ENCODE data around the gene GP1BB.

Gene GP1BB

DNA sequence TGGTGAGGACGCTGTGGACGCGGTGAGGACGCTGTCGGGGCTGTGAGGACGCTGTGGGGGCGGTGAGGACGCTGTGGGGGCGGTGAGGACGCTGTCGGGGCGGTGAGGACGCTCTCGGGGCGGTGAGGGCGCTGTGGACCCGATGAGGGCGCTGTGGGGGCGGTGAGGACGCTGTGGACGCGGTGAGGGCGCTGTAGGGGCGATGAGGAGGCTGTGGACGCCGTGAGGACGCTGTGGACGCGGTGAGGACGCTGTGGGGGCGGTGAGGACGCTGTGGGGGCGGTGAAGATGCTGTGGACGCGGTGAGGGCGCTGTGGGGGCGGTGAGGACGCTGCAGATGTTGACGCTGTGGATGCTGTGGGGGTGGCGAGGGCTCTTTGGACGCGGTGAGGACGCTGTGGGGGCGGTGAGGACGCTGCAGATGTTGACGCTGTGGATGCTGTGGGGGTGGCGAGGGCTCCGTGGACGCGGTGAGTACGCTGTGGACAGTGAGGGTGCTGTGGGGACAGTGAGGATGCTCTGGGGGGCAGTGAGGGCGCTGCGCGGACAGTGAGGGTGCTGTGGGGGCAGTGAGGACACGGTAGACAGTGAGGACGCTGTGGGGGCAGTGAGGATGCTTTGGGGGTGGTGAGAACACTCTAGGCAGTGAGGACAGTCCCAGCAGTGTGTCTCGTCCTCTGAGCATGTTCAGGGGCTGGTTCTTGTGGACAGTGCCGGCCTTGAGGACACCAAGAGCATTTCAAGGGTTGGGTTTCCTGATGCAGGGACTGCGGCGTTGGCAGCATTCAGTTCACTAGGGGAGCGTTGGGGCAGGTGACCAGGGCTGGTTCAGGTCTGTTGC lies 4.2 kb downstream of the GP1BB start:
- no peak for DNase-seq

DNA sequence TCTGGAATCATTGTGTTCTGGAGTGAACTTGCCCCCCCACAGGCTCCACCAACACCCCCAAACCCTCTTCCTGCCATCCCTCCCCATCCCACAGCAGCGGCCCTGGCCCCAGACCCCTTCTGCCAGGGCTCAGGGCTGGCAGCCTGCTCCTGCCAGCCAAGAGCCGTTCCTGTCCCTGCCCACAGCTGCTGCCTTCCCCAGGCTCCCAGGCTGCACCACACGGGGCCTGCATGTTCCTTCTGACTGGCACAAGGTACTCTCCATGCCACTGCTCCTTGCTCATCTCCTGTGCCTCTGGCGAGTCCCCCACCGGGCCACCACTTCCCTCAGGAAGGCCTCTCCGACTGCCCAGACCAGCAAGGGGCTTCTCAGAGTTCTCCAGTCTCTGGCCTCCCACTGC lies 4.9 kb downstream of the GP1BB start:
- no peak for DNase-seq

DNA sequence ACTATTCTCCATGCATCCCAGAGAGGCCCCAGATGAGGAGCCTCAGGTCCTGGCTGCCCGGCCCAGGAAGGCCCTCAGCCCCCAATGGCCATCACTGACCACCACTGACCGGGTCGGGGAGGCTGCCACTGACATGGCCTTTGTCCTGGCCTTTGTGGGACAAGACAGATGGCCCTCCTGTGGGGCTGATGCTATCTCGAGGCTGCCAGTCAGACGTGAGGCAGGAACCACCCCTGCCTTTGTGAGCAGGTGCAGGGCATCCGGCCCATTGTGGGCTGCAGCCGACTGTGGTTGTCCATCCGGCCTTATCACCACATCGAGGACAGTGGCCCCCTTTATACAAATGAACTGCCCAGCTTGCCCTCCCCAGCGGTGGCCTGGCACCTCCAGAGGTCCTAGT lies 5.5 kb downstream of the GP1BB start:
- DNase-seq, result no peak

DNA sequence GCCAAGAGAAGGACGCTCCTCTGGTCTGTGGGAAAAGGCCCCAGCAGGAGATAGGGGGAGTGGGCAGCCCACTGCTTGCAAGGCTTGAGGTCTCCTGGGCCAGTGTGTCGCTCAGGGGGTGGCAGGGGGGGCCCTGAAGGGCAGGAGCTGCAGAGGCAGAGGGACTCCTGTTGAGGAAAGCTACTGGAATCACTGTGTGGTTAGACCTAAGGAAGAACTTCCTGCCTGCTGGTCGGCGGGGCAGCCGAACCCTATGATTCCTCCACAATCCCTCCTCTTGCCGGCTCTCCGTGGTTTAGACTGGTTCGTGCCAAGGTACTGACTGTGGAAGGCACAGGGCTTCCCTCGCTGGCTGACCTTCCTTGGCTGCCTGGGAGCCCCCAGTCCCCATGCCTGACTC lies 6.2 kb downstream of the GP1BB start:
- DNase-seq, result no peak

DNA sequence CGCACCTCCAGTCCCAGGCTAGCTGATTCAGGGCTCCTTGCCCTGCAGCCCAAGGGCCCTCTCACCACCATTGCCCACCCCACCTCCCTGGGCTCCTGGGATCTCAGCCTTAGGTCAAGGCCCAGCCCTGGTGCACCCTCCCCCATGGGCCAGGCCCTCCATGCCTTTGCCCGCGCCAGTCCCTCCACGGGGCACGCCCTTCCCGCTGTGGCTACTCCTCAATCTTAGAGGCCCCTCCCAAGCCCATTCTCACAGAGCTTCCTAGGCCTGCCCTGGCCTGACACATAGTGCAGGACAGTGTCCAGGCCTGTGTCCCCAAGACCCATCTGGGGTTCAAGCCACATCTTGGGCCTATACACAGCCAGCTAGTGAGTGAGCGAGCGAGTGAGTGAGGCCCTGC lies 6.9 kb downstream of the GP1BB start:
- no peak for DNase-seq

DNA sequence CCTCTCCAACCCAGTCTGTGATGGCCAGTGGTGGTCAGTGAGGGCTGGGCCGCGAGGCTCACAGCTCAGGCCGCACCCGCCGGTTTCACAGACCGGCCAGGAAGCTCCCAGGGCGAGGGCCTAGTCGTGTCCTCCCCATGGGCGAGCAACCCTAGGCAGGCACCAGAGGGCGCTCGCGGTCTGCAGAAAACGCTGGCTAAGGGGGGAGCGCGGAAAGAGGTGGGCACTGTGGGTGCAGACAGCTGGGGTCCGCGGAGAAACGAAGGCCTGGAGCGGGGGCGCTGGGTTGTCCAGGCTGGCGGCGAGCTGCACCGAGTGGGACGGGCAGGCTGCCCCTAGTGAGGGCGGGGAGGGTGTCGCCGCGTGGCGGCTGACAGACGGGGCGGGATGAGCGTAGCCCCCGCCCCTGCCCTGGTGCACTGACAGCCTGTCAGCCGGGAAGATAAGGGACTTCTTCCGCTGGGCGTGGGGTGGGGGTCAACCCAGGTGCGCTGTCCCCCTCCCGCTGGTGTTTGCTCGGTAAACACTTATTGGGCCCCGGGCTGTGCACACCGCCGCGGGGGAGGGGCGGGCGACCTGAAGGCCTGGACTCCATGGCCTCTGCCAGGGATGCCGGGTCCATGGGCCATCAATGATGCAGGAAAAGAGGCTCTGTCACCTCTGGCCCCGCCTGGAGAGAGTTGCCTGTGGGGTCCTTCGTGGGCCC lies 7.5 kb downstream of the GP1BB start:
- peak; percentile 30 to 76 for DNase-seq

DNA sequence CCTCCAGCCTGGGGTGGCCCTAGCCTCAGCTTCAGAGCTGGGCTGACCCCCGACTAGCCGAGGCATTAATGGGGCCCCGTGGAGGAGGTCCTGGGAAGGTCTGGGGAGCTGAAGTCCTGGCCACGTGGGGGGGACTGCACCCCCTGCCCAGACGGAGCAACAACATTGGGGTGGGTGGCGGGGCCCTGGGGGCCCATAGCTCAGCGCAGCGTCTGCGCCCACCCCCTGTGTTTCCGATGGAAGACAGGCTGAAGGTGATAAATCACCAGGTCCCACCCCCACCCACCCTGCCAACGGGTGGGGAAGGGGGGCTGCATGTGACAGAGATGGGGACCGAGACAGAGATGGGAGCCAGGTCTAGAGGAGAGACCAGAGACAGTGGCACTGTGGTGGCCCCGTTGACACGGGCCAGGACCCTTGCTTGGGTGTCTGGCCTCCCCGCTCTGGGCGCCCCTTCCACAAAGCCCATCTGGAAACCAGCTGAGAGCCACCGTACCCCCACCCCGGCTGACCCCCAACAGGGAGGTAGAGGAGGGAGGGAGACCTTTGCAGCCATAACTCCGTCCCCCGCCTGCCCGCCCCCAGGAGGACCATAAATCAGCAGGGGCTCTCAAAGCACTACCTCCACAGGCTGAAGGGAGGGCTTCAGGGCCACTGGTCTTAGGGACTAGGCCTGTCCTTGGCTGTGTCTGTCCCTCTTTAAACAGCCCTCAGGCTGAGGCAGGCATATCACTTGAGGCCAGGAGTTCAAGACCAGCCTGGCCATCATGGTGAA lies 8.2 kb downstream of the GP1BB start:
- no peak for DNase-seq

DNA sequence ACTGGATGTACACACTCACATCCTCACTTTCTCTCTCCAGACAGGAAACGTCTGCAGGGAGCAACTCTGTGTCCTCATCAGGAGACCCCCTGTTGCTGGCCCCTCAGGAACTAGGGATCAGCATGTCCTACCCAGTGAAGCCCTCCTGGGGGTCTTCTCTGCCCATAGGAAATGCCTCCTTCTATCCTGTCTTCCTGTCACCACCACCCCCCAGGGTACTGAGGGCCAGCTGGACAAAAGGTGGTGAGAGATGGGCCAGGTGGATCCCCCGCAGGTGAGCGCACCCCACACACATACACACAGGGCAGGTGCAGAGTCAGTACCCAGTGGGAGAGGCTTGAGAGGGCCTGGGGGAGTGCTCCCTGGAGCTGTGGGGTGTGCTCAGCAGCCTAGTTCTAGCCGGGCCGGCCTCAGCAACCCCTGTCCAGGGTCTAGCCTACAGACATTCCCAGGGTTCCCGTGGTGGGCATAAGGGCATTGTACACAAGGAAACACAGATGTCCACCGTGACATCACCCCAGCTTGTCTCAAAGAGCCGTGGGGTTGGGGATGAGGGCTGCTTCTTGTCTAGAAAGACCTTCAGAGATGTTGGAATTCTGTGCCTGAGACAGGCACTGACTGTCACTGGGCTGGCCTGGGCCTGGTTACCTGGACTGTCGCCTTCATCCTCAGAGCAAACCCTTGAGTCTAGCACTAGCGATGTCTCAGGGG lies 9.2 kb downstream of the GP1BB start:
- DNase-seq, result peak in 1 of 2 experiments; percentile 40

DNA sequence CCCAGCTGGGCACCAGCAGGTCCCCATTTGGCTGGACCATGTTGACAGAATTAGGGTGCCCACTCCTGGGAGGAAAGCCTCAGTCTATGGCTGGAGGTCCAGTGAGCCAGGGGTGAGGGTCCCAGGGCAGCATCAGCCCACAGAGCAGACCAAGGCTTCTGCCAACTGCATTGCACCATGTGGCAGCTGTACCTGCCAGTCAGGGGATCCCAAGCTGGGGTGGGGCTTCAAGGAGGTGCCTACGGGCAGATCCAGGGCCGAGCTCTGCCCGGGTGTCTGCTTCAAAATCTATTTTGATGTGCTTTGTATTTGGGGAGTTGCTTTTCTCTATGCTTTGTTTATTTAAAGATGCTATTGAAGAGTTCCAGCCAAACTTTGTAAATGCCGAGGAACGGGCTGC lies 10.4 kb downstream of the GP1BB start:
- no peak for DNase-seq

DNA sequence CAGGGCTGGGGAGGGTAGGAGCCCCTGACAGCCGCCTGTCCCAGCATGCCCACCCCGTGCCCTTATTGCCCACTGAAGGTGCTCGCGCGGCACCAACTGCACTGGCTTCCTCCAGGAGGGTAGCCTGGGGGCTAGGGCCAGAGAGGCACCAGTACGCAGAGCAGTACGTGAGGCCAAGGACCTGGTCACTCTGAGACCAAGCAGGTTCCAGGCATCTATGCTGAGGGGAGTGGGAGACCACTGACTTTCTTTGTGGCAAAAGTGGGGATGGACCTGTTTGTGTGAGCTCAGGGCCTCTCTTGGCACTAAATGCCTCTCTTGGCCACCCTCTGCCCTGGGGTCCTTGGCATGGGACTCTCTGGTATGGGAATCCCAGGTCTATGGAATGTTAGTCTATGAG lies 10.8 kb downstream of the GP1BB start:
- no peak for DNase-seq

DNA sequence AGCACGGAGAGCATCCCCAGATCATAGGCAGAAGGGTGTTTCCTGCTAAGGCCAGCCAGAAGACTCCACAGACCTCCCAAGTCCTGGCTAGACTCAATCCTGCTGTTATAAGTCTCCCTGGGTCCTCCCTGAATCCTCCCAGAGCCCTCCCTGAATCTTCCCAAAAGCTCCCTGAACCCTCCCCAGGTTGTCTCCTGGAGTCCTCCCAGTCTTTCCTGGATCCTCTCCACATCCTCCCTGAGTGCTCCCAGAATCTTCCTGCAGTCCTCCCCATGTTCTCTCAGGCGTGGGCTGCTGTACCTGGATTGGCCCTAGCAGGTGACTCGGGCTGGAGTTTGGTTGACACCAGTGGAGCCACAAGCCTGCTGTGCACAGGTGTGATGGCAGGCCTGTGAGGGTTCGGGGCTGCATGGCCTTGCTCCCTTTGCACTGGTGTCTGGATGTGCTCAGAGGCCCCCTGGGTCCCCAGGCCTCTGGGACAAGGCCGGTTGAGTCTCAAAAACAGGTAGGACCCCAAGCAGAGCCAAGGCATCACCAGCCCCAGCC lies 11.6 kb downstream of the GP1BB start:
- DNase-seq, result no peak

DNA sequence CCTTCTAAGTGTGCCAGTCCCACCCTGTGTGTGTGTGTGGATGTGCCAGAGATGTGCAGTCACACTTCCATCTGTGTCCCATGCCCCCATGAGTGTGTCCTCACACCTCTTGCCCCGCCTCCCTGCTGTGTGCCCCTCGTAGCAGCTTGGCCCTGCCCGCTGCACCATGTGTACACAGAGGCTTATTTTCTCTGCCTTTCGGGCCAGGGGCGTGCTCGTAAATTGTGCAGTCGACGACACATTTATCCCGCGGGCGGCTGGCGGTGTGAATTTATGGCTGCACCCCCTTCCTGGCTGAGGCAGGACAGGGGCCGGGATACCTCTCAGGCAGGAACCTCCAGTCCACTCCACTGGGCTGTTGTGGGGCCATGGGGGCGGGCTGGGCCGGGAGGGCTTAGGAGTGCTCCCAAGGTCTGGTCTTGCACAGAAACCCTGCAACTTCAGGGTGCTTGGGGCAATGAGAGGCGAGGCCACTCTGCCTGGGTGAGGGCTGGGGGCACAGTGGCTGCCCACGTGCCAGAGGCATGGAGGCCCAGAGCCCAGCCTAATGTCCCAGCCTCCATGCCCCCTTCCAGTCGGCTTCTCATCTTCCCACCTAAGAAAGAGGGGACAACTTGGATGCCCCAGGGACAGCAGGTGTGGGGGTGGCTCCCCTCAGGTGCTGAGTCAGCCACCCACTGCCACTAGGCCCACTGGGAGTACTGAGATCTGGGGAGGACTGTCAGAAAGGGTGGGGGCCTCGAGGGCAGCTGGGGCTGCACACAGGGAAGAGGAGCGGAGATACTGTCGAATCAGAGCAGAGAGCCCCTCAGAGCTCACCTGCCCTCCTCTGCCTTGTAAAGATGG lies 12.5 kb downstream of the GP1BB start:
- DNase-seq, result no peak

DNA sequence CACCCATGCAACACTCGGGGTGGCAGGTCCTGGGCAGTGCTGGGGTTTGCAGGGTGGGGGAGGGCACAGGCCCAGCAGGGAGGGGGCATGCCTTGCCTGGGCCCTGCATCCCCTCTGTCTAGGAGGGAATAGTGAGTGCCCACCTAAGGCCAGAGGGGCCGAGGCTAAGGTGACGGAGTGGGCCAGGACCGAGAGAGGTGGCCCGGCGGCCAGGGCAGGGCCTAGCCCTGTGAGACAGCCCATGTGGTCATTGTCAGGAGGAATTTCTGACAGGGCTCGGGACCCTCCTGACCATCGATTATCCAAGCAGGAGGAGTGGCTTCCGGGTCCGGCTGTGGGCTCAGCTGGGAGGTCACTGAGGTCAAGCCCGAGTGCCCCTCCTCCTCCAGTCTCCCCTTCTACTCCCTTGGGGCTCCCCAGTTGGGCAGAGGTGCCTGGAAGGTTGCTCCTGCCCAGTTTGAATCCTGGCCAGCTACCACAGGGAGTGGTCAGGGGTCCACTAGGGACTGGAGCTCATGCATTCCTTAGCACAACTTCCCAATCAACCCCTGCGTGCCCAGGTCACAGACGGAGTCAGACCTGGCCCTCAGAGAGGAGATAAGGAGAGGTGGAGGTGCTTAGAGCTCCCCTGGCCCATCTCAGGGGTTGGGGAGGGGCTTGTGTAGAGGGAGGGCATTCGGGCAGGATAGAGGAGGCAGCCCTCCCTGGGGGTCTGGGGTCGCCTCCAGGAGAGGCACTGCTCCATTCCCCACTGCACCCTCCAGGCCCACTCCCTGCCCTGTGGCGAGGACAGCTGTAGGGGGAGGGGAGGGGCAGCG lies 14.7 kb downstream of the GP1BB start:
- no peak for DNase-seq

DNA sequence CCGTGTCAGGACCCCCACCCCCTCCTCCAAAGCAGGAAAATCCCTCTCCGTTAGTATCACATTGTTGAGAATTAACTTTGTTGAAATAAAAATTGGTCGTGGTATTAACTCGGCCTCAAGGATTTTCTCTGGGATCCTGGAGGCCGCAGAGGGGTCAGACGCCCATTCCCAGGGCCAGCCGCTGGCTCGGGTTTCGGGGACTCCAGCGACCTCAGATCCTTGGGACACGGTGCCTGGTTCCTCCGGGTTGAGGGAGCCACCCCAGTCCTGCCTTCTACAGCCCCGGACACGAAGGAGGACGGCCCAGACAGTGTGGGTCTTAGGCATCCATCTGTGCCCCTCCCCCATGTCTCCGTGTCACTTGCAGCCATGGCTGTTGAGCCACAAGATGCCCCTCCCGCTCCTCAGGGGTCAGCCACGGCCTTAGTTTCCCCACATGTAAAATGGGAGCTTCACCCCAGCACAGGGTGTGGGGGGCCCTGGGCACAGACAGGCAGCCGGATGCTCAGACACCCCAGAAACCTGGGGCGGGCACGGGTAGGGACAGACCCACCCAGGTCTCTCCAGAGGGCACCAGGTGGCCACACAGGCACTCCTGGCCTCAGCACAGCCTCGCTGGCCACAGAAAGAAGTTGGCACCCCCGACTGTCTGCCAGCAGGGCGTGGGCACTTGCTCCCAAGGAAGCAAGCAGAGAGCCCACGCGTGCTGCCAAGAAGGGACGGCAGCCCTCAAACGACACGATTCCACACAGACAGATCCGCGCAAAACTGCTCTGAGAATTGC lies 15.5 kb downstream of the GP1BB start:
- no peak for DNase-seq

DNA sequence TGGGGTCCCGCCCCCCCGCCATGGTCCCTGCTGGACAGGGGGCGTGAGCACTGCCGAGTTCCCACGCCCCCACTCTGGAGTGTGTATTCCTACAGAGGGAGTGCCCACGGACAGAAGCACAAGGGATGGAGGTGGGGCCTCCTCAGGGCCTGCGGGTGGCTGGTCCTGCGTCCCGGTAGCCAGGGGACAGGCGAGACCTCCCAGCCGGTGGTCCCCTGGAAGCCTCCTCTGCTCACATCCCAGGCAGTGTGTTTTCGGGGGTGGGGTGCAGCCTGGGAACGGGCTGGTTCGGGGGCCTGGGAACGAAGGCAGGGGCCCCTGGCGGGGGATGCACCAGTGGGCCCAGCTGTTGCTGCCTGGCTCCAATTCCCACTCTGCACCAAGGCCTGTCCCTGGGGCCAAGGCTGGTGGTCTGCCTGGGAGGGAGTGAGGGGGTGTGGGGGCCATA lies 16.1 kb downstream of the GP1BB start:
- no peak for DNase-seq

DNA sequence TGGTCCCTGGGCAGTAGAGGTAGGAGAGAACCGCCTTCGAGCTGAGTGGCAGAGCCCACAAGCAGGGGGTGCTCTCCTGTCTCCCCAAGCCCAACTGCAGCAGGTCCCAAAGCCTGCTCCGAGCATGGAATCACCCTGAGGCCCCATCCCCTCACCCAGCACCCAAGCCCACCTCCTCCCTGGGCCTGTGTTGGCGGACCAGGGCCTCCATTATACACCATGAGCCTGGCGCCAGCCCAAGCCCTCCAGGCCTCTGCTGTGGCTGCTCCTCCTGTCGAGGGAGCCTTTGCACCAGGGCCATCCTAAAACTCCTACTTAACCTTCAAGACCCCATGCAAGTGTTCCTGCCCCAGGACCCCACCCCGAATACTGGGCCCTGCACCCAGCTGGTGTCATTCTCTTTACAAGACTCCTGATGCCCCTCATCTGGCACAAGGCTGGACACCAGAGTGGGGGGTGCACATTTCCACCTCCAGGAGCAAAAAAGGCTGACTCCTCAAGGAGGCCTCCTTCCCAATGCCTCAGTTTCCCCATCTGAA lies 16.6 kb downstream of the GP1BB start:
- no peak for DNase-seq

DNA sequence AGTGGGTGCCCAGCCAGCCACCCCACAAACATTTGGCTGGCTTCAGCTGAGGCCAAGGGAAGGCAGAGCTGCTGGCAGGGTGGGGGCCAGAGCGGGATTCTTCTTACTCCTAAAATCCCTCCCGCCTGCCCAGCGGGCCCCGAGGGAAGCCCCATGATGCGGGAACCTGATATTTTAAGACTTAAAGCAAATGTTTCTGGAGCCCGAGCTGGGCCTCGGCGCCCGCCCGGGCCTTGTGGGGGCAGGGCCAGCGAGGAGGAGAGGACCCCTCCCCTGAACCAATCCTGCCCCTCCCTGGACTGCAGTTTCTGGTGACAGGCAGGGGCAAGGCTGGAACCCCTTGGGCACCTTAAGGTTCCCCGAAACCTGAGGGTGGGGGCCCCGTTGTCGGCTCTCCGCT lies 17.2 kb downstream of the GP1BB start:
- no peak for DNase-seq

DNA sequence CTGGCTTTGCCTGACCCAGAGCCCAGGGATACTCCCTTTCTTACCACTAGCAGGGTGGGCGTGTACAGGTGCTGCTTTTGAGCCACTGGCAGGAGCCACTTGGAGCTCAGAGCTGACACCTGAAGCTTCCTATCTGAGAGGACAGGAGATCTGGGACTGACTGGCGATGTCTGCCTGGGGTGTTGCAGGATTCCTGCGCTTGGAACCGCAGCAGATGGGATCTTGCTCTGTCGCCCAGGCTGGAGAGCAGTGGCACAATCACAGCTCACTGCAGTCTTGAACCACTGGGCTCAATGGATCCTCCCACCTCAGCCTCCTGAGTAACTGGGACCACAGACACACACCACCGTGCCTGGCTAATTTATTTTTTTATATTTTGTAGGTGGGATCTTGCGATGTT lies 17.7 kb downstream of the GP1BB start:
- DNase-seq, result no peak
